H9 (cell line): ENCODE measurements around the gene SURF1. TPM values are rescaled to one million over a fixed set of nuclear protein-coding genes. Genes with fewer than 3 reads are reported as not detected.

Experiments
- DNase-seq: peaks from one replicate; pipeline ENCODE4 v3.0.0-alpha.2; 2017
- H2AFZ ChIP-seq: one replicate; pipeline ENCODE4 v1.6.1; 2013; ENCODE audit warnings: mild to moderate bottlenecking, low read length, control low read depth, moderate library complexity
- H2AK5ac ChIP-seq: 2 replicates; pipeline ENCODE4 v1.6.1; 2013; ENCODE audit warnings: low read length, control low read depth, mixed read lengths; ENCODE audit not compliant: insufficient read length
- H2BK120ac ChIP-seq: one replicate; pipeline ENCODE4 v1.6.1; 2013; ENCODE audit warnings: low read depth, mild to moderate bottlenecking, low read length, control low read depth, inconsistent platforms; ENCODE audit not compliant: poor library complexity, severe bottlenecking
- H2BK12ac ChIP-seq: 2 replicates; pipeline ENCODE4 v1.6.1; 2013; ENCODE audit warnings: low read length, control low read depth, mixed read lengths, low read depth; ENCODE audit not compliant: insufficient read length
- H2BK15ac ChIP-seq: 2 replicates; pipeline ENCODE4 v1.6.1; 2013; ENCODE audit warnings: low read depth, low read length, control low read depth
- H2BK20ac ChIP-seq: one replicate; pipeline ENCODE4 v1.6.1; 2013; ENCODE audit warnings: low read depth, mild to moderate bottlenecking, low read length, control low read depth, inconsistent platforms; ENCODE audit not compliant: poor library complexity, severe bottlenecking
- H2BK5ac ChIP-seq: 2 replicates; pipeline ENCODE4 v1.6.1; 2013; ENCODE audit warnings: low read length, control low read depth, mixed read lengths; ENCODE audit not compliant: insufficient read length
- H3K14ac ChIP-seq: 2 replicates; pipeline ENCODE4 v1.6.1; 2013; ENCODE audit warnings: low read length, control low read depth; ENCODE audit not compliant: insufficient read depth
- H3K18ac ChIP-seq: 2 replicates; pipeline ENCODE4 v1.6.1; 2013; ENCODE audit warnings: low read depth, mild to moderate bottlenecking, mixed read lengths, low read length, control low read depth; ENCODE audit not compliant: insufficient read length
- H3K23ac ChIP-seq: 2 replicates; pipeline ENCODE4 v1.6.1; 2013; ENCODE audit warnings: low read length, control low read depth, mixed read lengths, low read depth; ENCODE audit not compliant: insufficient read length
- H3K23me2 ChIP-seq: 2 replicates; pipeline ENCODE4 v1.6.1; 2013; ENCODE audit warnings: low read depth, mild to moderate bottlenecking, mixed read lengths, low read length, control low read depth; ENCODE audit not compliant: insufficient read length, poor library complexity, severe bottlenecking
- H3K27ac ChIP-seq: 2 replicates; pipeline ENCODE4 v1.5.1; 2013; ENCODE audit warnings: low read length, control low read depth, mixed read lengths, low read depth; ENCODE audit not compliant: insufficient read length
- H3K27me3 ChIP-seq: 2 replicates; pipeline ENCODE4 v1.6.1; 2013; ENCODE audit warnings: low read length, control low read depth, inconsistent platforms; ENCODE audit not compliant: insufficient read depth
- H3K4ac ChIP-seq: 2 replicates; pipeline ENCODE4 v1.6.1; 2013; ENCODE audit warnings: low read depth, mild to moderate bottlenecking, control low read depth, inconsistent platforms, low read length, moderate library complexity
- H3K4me1 ChIP-seq: 2 replicates; pipeline ENCODE4 v1.6.1; 2013; ENCODE audit warnings: low read length, control low read depth, inconsistent platforms; ENCODE audit not compliant: insufficient read depth
- H3K4me2 ChIP-seq: 2 replicates; pipeline ENCODE4 v1.6.1; 2013; ENCODE audit warnings: low read length, control low read depth, mixed read lengths; ENCODE audit not compliant: insufficient read length, insufficient read depth
- H3K56ac ChIP-seq: 2 replicates; pipeline ENCODE4 v1.6.1; 2013; ENCODE audit warnings: low read depth, mild to moderate bottlenecking, mixed read lengths, low read length, control low read depth; ENCODE audit not compliant: insufficient read length
- H3K79me1 ChIP-seq: 2 replicates; pipeline ENCODE4 v1.6.1; 2013; ENCODE audit warnings: low read depth, mild to moderate bottlenecking, moderate library complexity, low read length, control low read depth, inconsistent platforms; ENCODE audit not compliant: insufficient read depth, poor library complexity, severe bottlenecking
- H3K79me2 ChIP-seq: 2 replicates; pipeline ENCODE4 v1.6.1; 2013; ENCODE audit warnings: low read length, control low read depth, inconsistent platforms; ENCODE audit not compliant: insufficient read depth
- H3K9ac ChIP-seq: 2 replicates; pipeline ENCODE4 v1.6.1; 2013; ENCODE audit warnings: low read length, control low read depth, mixed read lengths; ENCODE audit not compliant: insufficient read length; ENCODE audit errors: extremely low read depth
- H3K9me3 ChIP-seq: one replicate; pipeline ENCODE4 v1.6.1; 2013; ENCODE audit warnings: low read depth, low read length, inconsistent platforms; ENCODE audit not compliant: control insufficient read depth
- H3T11ph ChIP-seq: one replicate; pipeline ENCODE4 v1.6.1; 2013; ENCODE audit warnings: mild to moderate bottlenecking, low read length, control low read depth, inconsistent platforms
- H4K20me1 ChIP-seq: one replicate; pipeline ENCODE4 v1.6.1; 2013; ENCODE audit not compliant: control insufficient read depth, insufficient read length, insufficient read depth
- H4K5ac ChIP-seq: 2 replicates; pipeline ENCODE4 v1.6.1; 2013; ENCODE audit warnings: low read depth, mild to moderate bottlenecking, mixed read lengths, low read length, control low read depth; ENCODE audit not compliant: insufficient read length
- H4K8ac ChIP-seq: replicated peaks from 2 replicates; pipeline ENCODE4 v1.6.1; 2013; ENCODE audit warnings: low read length, control low read depth, mixed read lengths, low read depth; ENCODE audit not compliant: insufficient read length
- H4K91ac ChIP-seq: 2 replicates; pipeline ENCODE4 v1.6.1; 2013; ENCODE audit warnings: low read depth, mild to moderate bottlenecking, moderate library complexity, mixed read lengths, low read length, control low read depth; ENCODE audit not compliant: insufficient read length
- H3K27ac Mint-ChIP-seq, 3 experiments: 2 replicates in 2 of 3; 3 replicates in 1 of 3; pipeline ENCODE4 v1.8.0; 2020 to 2021; ENCODE audit warnings: mixed read lengths in 3 of 3, mild to moderate bottlenecking in 1 of 3, moderate library complexity in 1 of 3
- H3K27me3 Mint-ChIP-seq: 2 replicates; pipeline ENCODE4 v1.8.0; 2021; ENCODE audit warnings: low read depth, mild to moderate bottlenecking, moderate library complexity, mixed read lengths
- H3K36me3 Mint-ChIP-seq, 3 experiments: 2 replicates in 2 of 3; 3 replicates in 1 of 3; pipeline ENCODE4 v1.8.0; 2020 to 2021; ENCODE audit warnings: low read depth in 3 of 3, mixed read lengths in 3 of 3; ENCODE audit not compliant: insufficient read depth in 1 of 3
- H3K4me1 Mint-ChIP-seq, 2 experiments: 2 replicates each; pipeline ENCODE4 v1.8.0; 2020; ENCODE audit warnings: mixed read lengths in 2 of 2
- H3K4me3 Mint-ChIP-seq, 2 experiments: 2 replicates in 1 of 2; 3 replicates in 1 of 2; pipeline ENCODE4 v1.8.0; 2020 to 2021; ENCODE audit warnings: mild to moderate bottlenecking in 2 of 2, mixed read lengths in 2 of 2, moderate library complexity in 1 of 2
- H3K9me3 Mint-ChIP-seq, 2 experiments: 2 replicates in 1 of 2; 3 replicates in 1 of 2; pipeline ENCODE4 v1.8.0; 2020; ENCODE audit warnings: mild to moderate bottlenecking in 2 of 2, mixed read lengths in 2 of 2, moderate library complexity in 1 of 2
- CTCF ChIP-seq: fragments of 200-600 bp; sonication (generic); conservative IDR thresholded peaks from 3 replicates; pipeline ENCODE4 v1.8.0; 2021; ENCODE audit warnings: antibody characterized with exemption, mild to moderate bottlenecking
- WGBS: extraction: QIAGEN DNeasy Blood & Tissue Kit; methylation state at CpG from one replicate; pipeline ENCODE4 v1.1.7; 2013; ENCODE audit warnings: missing lambda C conversion rate, low lambda C conversion rate, mixed read lengths; ENCODE audit not compliant: insufficient read length; ENCODE audit errors: extremely low coverage; 5-methylcytosine and 5-hydroxymethylcytosine counted together
- total RNA-seq: library from RNA; stranded (reverse); gene quantifications from 2 replicates; pipeline ENCODE4 v1.2.1, GENCODE V29; 2021

Gene SURF1
- total RNA-seq, 1 experiment from 2014 or later: 43.3 TPM

DNA sequence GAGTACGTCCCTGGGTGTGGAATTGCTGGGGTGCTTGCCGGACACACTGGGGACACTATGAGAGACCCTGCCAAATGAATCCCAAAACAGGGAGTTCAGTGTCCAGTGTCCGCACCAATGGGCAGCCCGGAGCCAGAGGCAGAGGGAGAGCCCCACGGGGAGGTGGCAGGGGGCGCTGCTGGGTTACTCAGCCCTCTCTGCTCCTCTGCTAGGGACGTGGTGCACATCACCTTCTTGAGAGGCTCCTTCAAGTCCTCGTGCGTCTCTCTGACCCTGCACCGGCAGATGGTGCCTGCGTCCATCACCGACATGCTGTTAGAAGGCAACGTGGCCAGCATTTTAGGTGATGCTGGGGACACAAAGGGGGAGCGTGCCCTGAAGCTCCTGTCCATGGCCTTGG, 40.7 kb upstream of the SURF1 start:
- no peak overlapping the region for H3K27ac ChIP-seq
- H2BK15ac ChIP-seq: no peak overlapping the region
- peak; percentile 74 for TF ChIP-seq CTCF
- H4K8ac ChIP-seq: no peak overlapping the region
- H2BK5ac ChIP-seq: no peak overlapping the region
- H3K4me2 ChIP-seq: no peak overlapping the region
- no peaks in the 10 kb centered on the region for H3K79me2 ChIP-seq
- no peak overlapping the region for H3T11ph ChIP-seq
- H2AK5ac ChIP-seq: no peak overlapping the region
- no peak overlapping the region for H4K5ac ChIP-seq
- H3K9me3 Mint-ChIP-seq: peaks cover 0 to 4% of the 10 kb centered on the region in 2 experiments; a peak in 1 of 5 replicates
- H3K4me3 Mint-ChIP-seq: no peak overlapping the region
- H3K18ac ChIP-seq: no peak overlapping the region
- no peak overlapping the region for H3K23ac ChIP-seq
- no peaks in the 10 kb centered on the region for H3K27me3 ChIP-seq
- no peaks in the 10 kb centered on the region for H3K23me2 ChIP-seq
- no peaks in the 10 kb centered on the region for H4K20me1 ChIP-seq
- WGBS: no CpG with 5 or more reads among the region's 14 CpGs
- no peak overlapping the region for H2AFZ ChIP-seq
- peaks cover 24% of the 10 kb centered on the region for H3K27me3 Mint-ChIP-seq
- DNase-seq: peak; percentile 86
- H2BK20ac ChIP-seq: no peak overlapping the region
- no peak overlapping the region for H3K56ac ChIP-seq
- no peaks in the 10 kb centered on the region for H3K4me1 ChIP-seq
- H3K9ac ChIP-seq: no peak overlapping the region
- H3K14ac ChIP-seq: no peak overlapping the region
- H2BK12ac ChIP-seq: no peak overlapping the region
- H3K27ac Mint-ChIP-seq: no peak overlapping the region; a peak in 1 of 7 replicates
- H3K4me1 Mint-ChIP-seq: peaks cover 0 to 3% of the 10 kb centered on the region in 2 experiments; a peak in 1 of 4 replicates
- no peaks in the 10 kb centered on the region; a peak in 1 of 7 replicates for H3K36me3 Mint-ChIP-seq
- no peak overlapping the region for H4K91ac ChIP-seq
- H3K79me1 ChIP-seq: no peaks in the 10 kb centered on the region
- H3K9me3 ChIP-seq: no peaks in the 10 kb centered on the region
- no peak overlapping the region for H2BK120ac ChIP-seq
- H3K4ac ChIP-seq: no peak overlapping the region
